Endodermal cell (in vitro differentiated cells): Measurements from ENCODE around the gene CEP112. TPM values are rescaled to one million over a fixed set of nuclear protein-coding genes. Genes with fewer than 3 reads are reported as not detected.

Experiments
- DNase-seq: peaks from one replicate; pipeline ENCODE4 v3.0.0-alpha.2; 2017
- H3K27ac ChIP-seq: 2 replicates; pipeline ENCODE4 v1.5.1; 2013; ENCODE audit warnings: mild to moderate bottlenecking, low read depth, low read length, moderate library complexity
- H3K27me3 ChIP-seq: 2 replicates; pipeline ENCODE4 v1.6.1; 2013; ENCODE audit warnings: mild to moderate bottlenecking, low read length, moderate library complexity; ENCODE audit not compliant: insufficient read depth, control insufficient read depth, poor library complexity, severe bottlenecking
- H3K36me3 ChIP-seq: 2 replicates; pipeline ENCODE4 v1.7.0; 2013; ENCODE audit warnings: mild to moderate bottlenecking, low read length, moderate library complexity; ENCODE audit not compliant: control insufficient read depth, insufficient read depth
- H3K4me1 ChIP-seq: one replicate; pipeline ENCODE4 v1.7.0; 2013; ENCODE audit warnings: low read length; ENCODE audit not compliant: control insufficient read depth, insufficient read depth
- H3K4me3 ChIP-seq: 2 replicates; pipeline ENCODE4 v1.5.1; 2013; ENCODE audit warnings: mild to moderate bottlenecking, low read length, moderate library complexity
- H3K9ac ChIP-seq: 2 replicates; pipeline ENCODE4 v1.6.1; 2013; ENCODE audit warnings: mild to moderate bottlenecking, low read length, moderate library complexity; ENCODE audit not compliant: poor library complexity, severe bottlenecking; ENCODE audit errors: extremely low read depth
- H3K9me3 ChIP-seq: 2 replicates; pipeline ENCODE4 v1.6.1; 2013; ENCODE audit warnings: mild to moderate bottlenecking, low read length, moderate library complexity; ENCODE audit not compliant: control insufficient read depth
- H3K27ac Mint-ChIP-seq: 2 replicates; pipeline ENCODE4 v1.8.0; 2020; ENCODE audit warnings: mixed read lengths
- H3K27me3 Mint-ChIP-seq: 2 replicates; pipeline ENCODE4 v1.8.0; 2021; ENCODE audit warnings: mild to moderate bottlenecking, mixed read lengths; ENCODE audit not compliant: insufficient read depth
- H3K36me3 Mint-ChIP-seq: 2 replicates; pipeline ENCODE4 v1.8.0; 2020; ENCODE audit warnings: low read depth, mixed read lengths
- H3K4me1 Mint-ChIP-seq: 2 replicates; pipeline ENCODE4 v1.8.0; 2020; ENCODE audit warnings: mixed read lengths
- H3K4me3 Mint-ChIP-seq: 2 replicates; pipeline ENCODE4 v1.8.0; 2020; ENCODE audit warnings: mild to moderate bottlenecking, moderate library complexity, mixed read lengths
- H3K9me3 Mint-ChIP-seq: 2 replicates; pipeline ENCODE4 v1.8.0; 2020; ENCODE audit warnings: mild to moderate bottlenecking, mixed read lengths
- CTCF ChIP-seq: fragments of 200-600 bp; sonication (generic); conservative IDR thresholded peaks from 2 replicates; pipeline ENCODE4 v1.5.0; 2021; ENCODE audit warnings: antibody characterized with exemption, mild to moderate bottlenecking
- WGBS, 2 experiments: methylation state at CpG; one replicate each; pipeline versions ENCODE4 v1.1.5 to v1.1.7; 2013; ENCODE audit warnings: missing lambda C conversion rate in 2 of 2, mixed read lengths in 1 of 2; ENCODE audit not compliant: insufficient coverage in 1 of 2, insufficient read length in 1 of 2; 5-methylcytosine and 5-hydroxymethylcytosine counted together
- total RNA-seq, 2 donors: library from RNA; stranded (reverse); fragmentation: NEBNext Ultra II Directional in 1 of 2; extraction: Animal tissue kit (Norgen Biotek cat#: 25700) in 1 of 2; gene quantifications; 2 replicates in 1 of 2; 3 replicates in 1 of 2; pipeline ENCODE4 v1.2.1, GENCODE V29; 2021

The CEP112 gene
- total RNA-seq, 2 donors from 2014 or later: 15.2 to 21.4 TPM

- H3K4me3 Mint-ChIP-seq: no peak overlapping the region
- Histone ChIP-seq H3K27me3 (no peaks in the 10 kb centered on the region), H3K27ac (no peak overlapping the region), H3K9ac (no peak overlapping the region), H3K36me3 (no peaks in the 10 kb centered on the region), H3K4me1 (no peaks in the 10 kb centered on the region), H3K9me3 (no peaks in the 10 kb centered on the region), H3K4me3 (no peak overlapping the region)
- no peak for TF ChIP-seq CTCF
- H3K36me3 Mint-ChIP-seq: peaks cover 12% of the 10 kb centered on the region
- H3K9me3 Mint-ChIP-seq: no peaks in the 10 kb centered on the region
- no peak overlapping the region for H3K27ac Mint-ChIP-seq
- H3K27me3 Mint-ChIP-seq: no peaks in the 10 kb centered on the region
- no peak for DNase-seq
- no peaks in the 10 kb centered on the region for H3K4me1 Mint-ChIP-seq
Measured at GRCh38 chr17:66150708-66151107, 41.2 kb downstream of the CEP112 start.

GRCh38 chr17:66149562-66149961 lies 42.4 kb downstream of the CEP112 start:
- Mint-ChIP-seq H3K4me1 (no peaks in the 10 kb centered on the region), H3K27ac (no peak overlapping the region), H3K4me3 (no peak overlapping the region), H3K36me3 (peaks cover 7% of the 10 kb centered on the region), H3K27me3 (no peaks in the 10 kb centered on the region), H3K9me3 (no peaks in the 10 kb centered on the region)
- Histone ChIP-seq H3K9me3 (no peaks in the 10 kb centered on the region), H3K27ac (no peak overlapping the region), H3K4me3 (no peak overlapping the region), H3K27me3 (no peaks in the 10 kb centered on the region), H3K4me1 (no peaks in the 10 kb centered on the region), H3K9ac (no peak overlapping the region), H3K36me3 (no peaks in the 10 kb centered on the region)
- no peak for TF ChIP-seq CTCF
- DNase-seq: no peak

GRCh38 chr17:66146394-66146793 lies 45.5 kb downstream of the CEP112 start:
- Mint-ChIP-seq H3K27me3 (no peaks in the 10 kb centered on the region), H3K9me3 (no peaks in the 10 kb centered on the region), H3K36me3 (peaks cover 3% of the 10 kb centered on the region), H3K27ac (no peak overlapping the region), H3K4me3 (no peak overlapping the region), H3K4me1 (no peaks in the 10 kb centered on the region)
- WGBS, 2 experiments: 100% methylated on average over 2 of the region's 4 CpGs
- Histone ChIP-seq H3K36me3 (no peaks in the 10 kb centered on the region), H3K4me1 (no peaks in the 10 kb centered on the region), H3K9ac (no peak overlapping the region), H3K27ac (no peak overlapping the region), H3K9me3 (no peaks in the 10 kb centered on the region), H3K4me3 (no peak overlapping the region), H3K27me3 (no peaks in the 10 kb centered on the region)
- no peak for TF ChIP-seq CTCF
- DNase-seq: no peak
